Esophagus squamous epithelium (tissue), 5 donors: ENCODE data around the gene VPS41. TPM values are rescaled to one million over a fixed set of nuclear protein-coding genes. Genes with fewer than 3 reads are reported as not detected.
A peak's percentile ranks its signal among the peaks of the same experiment; 100 is the strongest.

Experiments
- DNase-seq: peaks from one replicate; lab custom pipeline; 2025; lab: John Stamatoyannopoulos, UW
- H3K27ac ChIP-seq, 4 donors: fragments of 200-600 bp; sonication (generic); one replicate each; pipeline ENCODE4 v1.5.1; 2016 to 2019; ENCODE audit warnings: mild to moderate bottlenecking in 1 of 4
- H3K27me3 ChIP-seq, 4 donors: fragments of 200-600 bp; sonication (generic); 1 replicate in 3 of 4; 2 replicates in 1 of 4; pipeline versions ENCODE4 v1.5.1 to v1.6.0; 2017 to 2021; ENCODE audit warnings: antibody characterized with exemption in 1 of 4
- H3K36me3 ChIP-seq, 3 donors: fragments of 200-600 bp; sonication (generic); one replicate each; pipeline ENCODE4 v1.5.1; 2016 to 2019
- H3K4me1 ChIP-seq, 3 donors: fragments of 200-600 bp; sonication (generic); one replicate each; pipeline ENCODE4 v1.5.1; 2017 to 2019
- H3K4me3 ChIP-seq, 4 donors: fragments of 200-600 bp; sonication (generic); 1 replicate in 3 of 4; 2 replicates in 1 of 4; pipeline ENCODE4 v1.5.1; 2016 to 2019; ENCODE audit warnings: mild to moderate bottlenecking in 2 of 4, moderate library complexity in 1 of 4
- H3K9me3 ChIP-seq, 3 donors: fragments of 200-600 bp; sonication (generic); one replicate each; pipeline ENCODE4 v1.5.1; 2016 to 2019
- CTCF ChIP-seq, 6 experiments: fragments of 450-650 bp in 4 of 6; fragments of 200-600 bp in 2 of 6; sonication (generic) in 2 of 6; IDR thresholded peaks; one replicate each; pipeline ENCODE4 v1.5.1; 2016 to 2019; ENCODE audit warnings: antibody characterized with exemption in 6 of 6, mild to moderate bottlenecking in 4 of 6, moderate library complexity in 4 of 6
- POLR2A ChIP-seq, 4 donors: fragments of 450-650 bp; IDR thresholded peaks; one replicate each; pipeline ENCODE4 v1.6.1; 2017; ENCODE audit warnings: antibody characterized with exemption in 4 of 4, mild to moderate bottlenecking in 4 of 4, moderate library complexity in 3 of 4
- WGBS, 2 donors: methylation state at CpG; one replicate each; pipeline ENCODE4 v1.1.5; 2018; 5-methylcytosine and 5-hydroxymethylcytosine counted together
- intact Hi-C: fragments of 100-400 bp; cut with DNase I; formaldehyde crosslinking; loops from one replicate; pipeline ENCODE4 v1.15.0; 2022
- total RNA-seq, 4 donors: library from RNA; depleted of rRNA; stranded (reverse); fragments of >200 nt; gene quantifications; one replicate each; pipeline ENCODE4 v1.1.0, GENCODE V29; 2016
- donor health status: DM: yes; HTN: yes; CAD: no.

Gene VPS41
- 10 to 100 TPM; 14.3 to 25.5 (median 23.2) TPM for total RNA-seq

- intact Hi-C loops: no loop called here
- peak; percentile 39 for DNase-seq
- WGBS, 2 donors: 2% methylated on average over 11 to 19 of the region's 20 CpGs
- no peaks in the 10 kb centered on the region for H3K36me3 ChIP-seq
- no peaks in the 10 kb centered on the region for H3K9me3 ChIP-seq
- no peaks in the 10 kb centered on the region for H3K27me3 ChIP-seq
- TF ChIP-seq CTCF (IDR thresholded peaks at IDR 0.05) (no peak), POLR2A (IDR thresholded peaks at IDR 0.05) (peak in 1 of 4 donors; percentile 34)
- peak within 1 kb of the TSS; percentile 72 to 95 (median 88) for H3K4me3 ChIP-seq
- H3K4me1 ChIP-seq: peaks cover 0 to 8% (median 0%) of the 10 kb centered on the region in 3 donors
- H3K27ac ChIP-seq: peak within 1 kb of the TSS; percentile 71 to 85 (median 76)
These were observed at the start of gene VPS41 for GRCh38 chr7:38908759-38909335. Gene VPS41 (minus strand): TSS chr7:38909191. CDS start chr7:38909174, 17 bp downstream.

- no peak for TF ChIP-seq POLR2A (IDR thresholded peaks at IDR 0.05)
- TF ChIP-seq CTCF (IDR thresholded peaks at IDR 0.05): no peak
- Histone ChIP-seq H3K27ac (no peak overlapping the region), H3K36me3 (no peaks in the 10 kb centered on the region), H3K27me3 (no peaks in the 10 kb centered on the region), H3K9me3 (no peaks in the 10 kb centered on the region), H3K4me1 (no peaks in the 10 kb centered on the region), H3K4me3 (no peak overlapping the region)
- no peak for DNase-seq
- WGBS, 2 donors: 73 to 81% methylated on average over 5 of the region's 5 CpGs
- intact Hi-C loops: no loop called here
These were observed 46.9 kb upstream of the VPS41 start for GRCh38 chr7:38955892-38956291.

- Histone ChIP-seq H3K4me3 (no peak overlapping the region), H3K9me3 (no peaks in the 10 kb centered on the region), H3K27ac (no peak overlapping the region), H3K36me3 (no peaks in the 10 kb centered on the region), H3K4me1 (no peaks in the 10 kb centered on the region), H3K27me3 (no peaks in the 10 kb centered on the region)
- intact Hi-C loops: no loop called here
- TF ChIP-seq POLR2A (IDR thresholded peaks at IDR 0.05) (no peak), CTCF (IDR thresholded peaks at IDR 0.05) (no peak)
- whole genome bisulfite sequencing, 2 donors: 60 to 64% methylated on average over 4 of the region's 4 CpGs
- DNase-seq: no peak
These were observed 45.0 kb upstream of the VPS41 start for GRCh38 chr7:38953971-38954370.

- H3K9me3 ChIP-seq: no peaks in the 10 kb centered on the region
- intact Hi-C loops: no loop called here
- no peaks in the 10 kb centered on the region for H3K36me3 ChIP-seq
- no peaks in the 10 kb centered on the region for H3K27me3 ChIP-seq
- 95 to 96% methylated on average over 1 of the region's 1 CpG for WGBS, 2 donors
- no peak overlapping the region for H3K27ac ChIP-seq
- DNase-seq: no peak
- TF ChIP-seq CTCF (IDR thresholded peaks at IDR 0.05) (no peak), POLR2A (IDR thresholded peaks at IDR 0.05) (no peak)
- H3K4me1 ChIP-seq: no peaks in the 10 kb centered on the region
- no peak overlapping the region for H3K4me3 ChIP-seq
These were observed 44.2 kb upstream of the VPS41 start for GRCh38 chr7:38953227-38953626.

- Histone ChIP-seq H3K27ac (no peak overlapping the region), H3K4me3 (no peak overlapping the region), H3K27me3 (no peaks in the 10 kb centered on the region), H3K36me3 (no peaks in the 10 kb centered on the region), H3K4me1 (no peaks in the 10 kb centered on the region), H3K9me3 (no peaks in the 10 kb centered on the region)
- no peak for TF ChIP-seq POLR2A (IDR thresholded peaks at IDR 0.05)
- no peak for TF ChIP-seq CTCF (IDR thresholded peaks at IDR 0.05)
- intact Hi-C loops: no loop called here
- no peak for DNase-seq
- WGBS, 2 donors: 62 to 63% methylated on average over 6 of the region's 6 CpGs
These were observed 42.2 kb upstream of the VPS41 start for GRCh38 chr7:38951213-38951612.
